ENCODE results near the gene TYROBP.
"Not testable (repeated sequence)": the region's sequence is repeated elsewhere in the genome, so short reads cannot be mapped to it uniquely, and the experiment has no call there.

DNA sequence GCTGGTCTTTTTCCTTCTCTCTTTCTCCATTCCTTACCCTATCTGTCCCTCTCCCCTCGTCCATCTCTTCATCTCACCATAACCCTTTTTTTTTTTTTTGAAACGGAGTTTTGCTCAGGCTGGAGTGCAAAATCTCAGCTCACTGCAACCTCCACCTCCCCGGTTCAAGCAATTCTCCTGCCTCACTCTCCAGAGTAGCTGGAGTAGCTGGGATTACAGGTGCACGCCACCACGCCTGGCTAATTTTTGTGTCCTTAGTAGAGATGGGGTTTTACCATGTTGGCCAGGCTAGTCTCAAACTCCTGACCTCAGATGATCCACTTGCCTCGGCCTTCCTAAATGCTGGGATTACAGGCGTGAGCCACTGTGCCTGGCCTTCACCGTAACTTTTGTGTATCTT lies 49.3 kb upstream of the TYROBP start:
- TF ChIP-seq, protein P1, sequence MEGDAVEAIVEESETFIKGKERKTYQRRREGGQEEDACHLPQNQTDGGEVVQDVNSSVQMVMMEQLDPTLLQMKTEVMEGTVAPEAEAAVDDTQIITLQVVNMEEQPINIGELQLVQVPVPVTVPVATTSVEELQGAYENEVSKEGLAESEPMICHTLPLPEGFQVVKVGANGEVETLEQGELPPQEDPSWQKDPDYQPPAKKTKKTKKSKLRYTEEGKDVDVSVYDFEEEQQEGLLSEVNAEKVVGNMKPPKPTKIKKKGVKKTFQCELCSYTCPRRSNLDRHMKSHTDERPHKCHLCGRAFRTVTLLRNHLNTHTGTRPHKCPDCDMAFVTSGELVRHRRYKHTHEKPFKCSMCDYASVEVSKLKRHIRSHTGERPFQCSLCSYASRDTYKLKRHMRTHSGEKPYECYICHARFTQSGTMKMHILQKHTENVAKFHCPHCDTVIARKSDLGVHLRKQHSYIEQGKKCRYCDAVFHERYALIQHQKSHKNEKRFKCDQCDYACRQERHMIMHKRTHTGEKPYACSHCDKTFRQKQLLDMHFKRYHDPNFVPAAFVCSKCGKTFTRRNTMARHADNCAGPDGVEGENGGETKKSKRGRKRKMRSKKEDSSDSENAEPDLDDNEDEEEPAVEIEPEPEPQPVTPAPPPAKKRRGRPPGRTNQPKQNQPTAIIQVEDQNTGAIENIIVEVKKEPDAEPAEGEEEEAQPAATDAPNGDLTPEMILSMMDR (IDR thresholded peaks at IDR 0.05), result not testable (repeated sequence)
- TF ChIP-seq SIN3A (IDR thresholded peaks at IDR 0.05; ENCODE audit: borderline replicate concordance, insufficient read depth, low read depth, low read length); POLR2AphosphoS5 (IDR thresholded peaks at IDR 0.05; ENCODE audit: low read depth, low read length); TCF7L2 (IDR thresholded peaks at IDR 0.05; ENCODE audit: low read depth, low read length): not testable (repeated sequence)
- TF ChIP-seq, protein P2, sequence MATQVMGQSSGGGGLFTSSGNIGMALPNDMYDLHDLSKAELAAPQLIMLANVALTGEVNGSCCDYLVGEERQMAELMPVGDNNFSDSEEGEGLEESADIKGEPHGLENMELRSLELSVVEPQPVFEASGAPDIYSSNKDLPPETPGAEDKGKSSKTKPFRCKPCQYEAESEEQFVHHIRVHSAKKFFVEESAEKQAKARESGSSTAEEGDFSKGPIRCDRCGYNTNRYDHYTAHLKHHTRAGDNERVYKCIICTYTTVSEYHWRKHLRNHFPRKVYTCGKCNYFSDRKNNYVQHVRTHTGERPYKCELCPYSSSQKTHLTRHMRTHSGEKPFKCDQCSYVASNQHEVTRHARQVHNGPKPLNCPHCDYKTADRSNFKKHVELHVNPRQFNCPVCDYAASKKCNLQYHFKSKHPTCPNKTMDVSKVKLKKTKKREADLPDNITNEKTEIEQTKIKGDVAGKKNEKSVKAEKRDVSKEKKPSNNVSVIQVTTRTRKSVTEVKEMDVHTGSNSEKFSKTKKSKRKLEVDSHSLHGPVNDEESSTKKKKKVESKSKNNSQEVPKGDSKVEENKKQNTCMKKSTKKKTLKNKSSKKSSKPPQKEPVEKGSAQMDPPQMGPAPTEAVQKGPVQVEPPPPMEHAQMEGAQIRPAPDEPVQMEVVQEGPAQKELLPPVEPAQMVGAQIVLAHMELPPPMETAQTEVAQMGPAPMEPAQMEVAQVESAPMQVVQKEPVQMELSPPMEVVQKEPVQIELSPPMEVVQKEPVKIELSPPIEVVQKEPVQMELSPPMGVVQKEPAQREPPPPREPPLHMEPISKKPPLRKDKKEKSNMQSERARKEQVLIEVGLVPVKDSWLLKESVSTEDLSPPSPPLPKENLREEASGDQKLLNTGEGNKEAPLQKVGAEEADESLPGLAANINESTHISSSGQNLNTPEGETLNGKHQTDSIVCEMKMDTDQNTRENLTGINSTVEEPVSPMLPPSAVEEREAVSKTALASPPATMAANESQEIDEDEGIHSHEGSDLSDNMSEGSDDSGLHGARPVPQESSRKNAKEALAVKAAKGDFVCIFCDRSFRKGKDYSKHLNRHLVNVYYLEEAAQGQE (IDR thresholded peaks at IDR 0.05; ENCODE audit: insufficient read depth in 1 of 2, low read depth in 2 of 2, low read length in 1 of 2), result not testable (repeated sequence)
